NCI-H2171 (cell line): Measurements from ENCODE around the gene MCM10.
A peak's percentile ranks its signal among the peaks of the same experiment; 100 is the strongest.
"Not testable (repeated sequence)": the region's sequence is repeated elsewhere in the genome, so short reads cannot be mapped to it uniquely, and the experiment has no call there.

Experiments used
- DNase-seq: peaks from one replicate; lab custom pipeline; 2025; lab: John Stamatoyannopoulos, UW

Gene MCM10

GRCh38 chr10:13160934-13161856, at the start of gene MCM10:
Gene MCM10 (plus strand): TSS chr10:13161558. CDS start chr10:13164203, 2,645 bp downstream.
- peak; percentile 90 for DNase-seq

GRCh38 chr10:13113544-13113943, 47.8 kb upstream of the MCM10 start:
- DNase-seq: no peak

- no peak for DNase-seq
Observed at GRCh38 chr10:13115832-13116803, 45.2 kb upstream of the MCM10 start.

GRCh38 chr10:13117841-13118783, 43.2 kb upstream of the MCM10 start:
- DNase-seq: no peak

GRCh38 chr10:13118784-13119410, 42.5 kb upstream of the MCM10 start:
- no peak for DNase-seq

- no peak for DNase-seq
Observed at GRCh38 chr10:13120786-13121499, 40.4 kb upstream of the MCM10 start.

- DNase-seq: no peak
Observed at GRCh38 chr10:13121500-13121854, 39.9 kb upstream of the MCM10 start.

- DNase-seq: no peak
Observed at GRCh38 chr10:13136651-13137050, 24.7 kb upstream of the MCM10 start.

GRCh38 chr10:13139150-13139549, 22.2 kb upstream of the MCM10 start:
- DNase-seq: peak; percentile 29

GRCh38 chr10:13139676-13140075, 21.7 kb upstream of the MCM10 start:
- DNase-seq: no peak

GRCh38 chr10:13140627-13141190, 20.6 kb upstream of the MCM10 start:
- DNase-seq: no peak

GRCh38 chr10:13143766-13144165, 17.6 kb upstream of the MCM10 start:
- DNase-seq: no peak

GRCh38 chr10:13144814-13145213, 16.5 kb upstream of the MCM10 start:
- no peak for DNase-seq

GRCh38 chr10:13146379-13146778, 15.0 kb upstream of the MCM10 start:
- no peak for DNase-seq

GRCh38 chr10:13147161-13147560, 14.2 kb upstream of the MCM10 start:
- no peak for DNase-seq

GRCh38 chr10:13152296-13152695, 9.1 kb upstream of the MCM10 start:
- no peak for DNase-seq

- DNase-seq: not testable (repeated sequence)
Observed at GRCh38 chr10:13155860-13156259, 5.5 kb upstream of the MCM10 start.

- no peak for DNase-seq
Observed at GRCh38 chr10:13158401-13158800, 3.0 kb upstream of the MCM10 start.

GRCh38 chr10:13161857-13162271, 506 bp downstream of the MCM10 start:
- no peak for DNase-seq

GRCh38 chr10:13163859-13164258, 2.5 kb downstream of the MCM10 start:
- no peak for DNase-seq
